ENCODE results near the gene CCNDBP1. TPM values are rescaled to one million over a fixed set of nuclear protein-coding genes. Genes with fewer than 3 reads are reported as not detected.
A peak's percentile ranks its signal among the peaks of the same experiment; 100 is the strongest.
"Not testable (repeated sequence)": the region's sequence is repeated elsewhere in the genome, so short reads cannot be mapped to it uniquely, and the experiment has no call there.

Gene CCNDBP1
- total and polyA plus RNA-seq, 8 donors = 17.6 to 37.7 (median 21.7) TPM

- no peaks in the 10 kb centered on the region for H3K4me1 ChIP-seq
- no peak overlapping the region for H3K27ac ChIP-seq
- peak in 1 of 6 donors; percentile 39 for DNase-seq
- no peak overlapping the region for H3K4me3 ChIP-seq
- peak; percentile 64 to 84 (median 79) for ATAC-seq
- H3K36me3 ChIP-seq = peaks cover 0 to 11% (median 5%) of the 10 kb centered on the region in 3 donors
- H3K27me3 ChIP-seq = no peaks in the 10 kb centered on the region
- H3K9me3 ChIP-seq = no peaks in the 10 kb centered on the region
- TF ChIP-seq CTCF (IDR thresholded peaks at IDR 0.05) = no peak
- intact Hi-C loops (cut with DNase I) = no loop called here
- FAIRE-seq = no peak
- WGBS, 2 donors = 54 to 62% methylated on average over 2 of the region's 2 CpGs
These were observed 16.8 kb upstream of the CCNDBP1 start for GRCh38 chr15:43168192-43169107.

GRCh38 chr15:43169888-43170287 is 15.3 kb upstream of the CCNDBP1 start:
- ATAC-seq (no peak), FAIRE-seq (no peak), DNase-seq (no peak)
- H3K36me3 ChIP-seq = peaks cover 0 to 6% (median 1%) of the 10 kb centered on the region in 3 donors
- TF ChIP-seq CTCF (IDR thresholded peaks at IDR 0.05) = no peak
- 80 to 82% methylated on average over 4 of the region's 4 CpGs for WGBS, 2 donors
- no peaks in the 10 kb centered on the region for H3K9me3 ChIP-seq
- intact Hi-C loops (cut with DNase I) = no loop called here
- H3K27me3 ChIP-seq = no peaks in the 10 kb centered on the region
- no peak overlapping the region for H3K4me3 ChIP-seq
- no peak overlapping the region for H3K27ac ChIP-seq
- no peaks in the 10 kb centered on the region for H3K4me1 ChIP-seq

- WGBS, 2 donors = 96 to 98% methylated on average over 23 to 24 of the region's 25 CpGs
- FAIRE-seq; H3K36me3 ChIP-seq; H3K27ac ChIP-seq; H3K4me3 ChIP-seq; DNase-seq; H3K9me3 ChIP-seq; intact Hi-C loops (cut with DNase I); H3K4me1 ChIP-seq; H3K27me3 ChIP-seq; ATAC-seq: not testable (repeated sequence)
These were observed 9.4 kb upstream of the CCNDBP1 start for GRCh38 chr15:43175656-43176309.

GRCh38 chr15:43177147-43177546 is 8.1 kb upstream of the CCNDBP1 start:
- H3K9me3 ChIP-seq; intact Hi-C loops (cut with DNase I); H3K4me1 ChIP-seq; H3K27me3 ChIP-seq; FAIRE-seq; H3K27ac ChIP-seq; DNase-seq; H3K36me3 ChIP-seq; H3K4me3 ChIP-seq; ATAC-seq: not testable (repeated sequence)
- WGBS, 2 donors = 91 to 97% methylated on average over 2 of the region's 2 CpGs

- DNase-seq = no peak
- H3K36me3 ChIP-seq = peaks cover 0 to 5% (median 0%) of the 10 kb centered on the region in 3 donors
- no peak overlapping the region for H3K4me3 ChIP-seq
- ATAC-seq = no peak
- WGBS, 2 donors = 77 to 79% methylated on average over 3 of the region's 3 CpGs
- H3K9me3 ChIP-seq = no peaks in the 10 kb centered on the region
- H3K4me1 ChIP-seq = peaks cover 0 to 11% (median 7%) of the 10 kb centered on the region in 3 donors
- H3K27me3 ChIP-seq = no peaks in the 10 kb centered on the region
- no peak overlapping the region for H3K27ac ChIP-seq
- intact Hi-C loops (cut with DNase I) = no loop called here
- no peak for TF ChIP-seq CTCF (IDR thresholded peaks at IDR 0.05)
- FAIRE-seq = no peak
These were observed 1.9 kb upstream of the CCNDBP1 start for GRCh38 chr15:43183270-43183669.

Data from pancreas (tissue), 10 donors.